ENCODE results near the gene NTSR2.

DNA sequence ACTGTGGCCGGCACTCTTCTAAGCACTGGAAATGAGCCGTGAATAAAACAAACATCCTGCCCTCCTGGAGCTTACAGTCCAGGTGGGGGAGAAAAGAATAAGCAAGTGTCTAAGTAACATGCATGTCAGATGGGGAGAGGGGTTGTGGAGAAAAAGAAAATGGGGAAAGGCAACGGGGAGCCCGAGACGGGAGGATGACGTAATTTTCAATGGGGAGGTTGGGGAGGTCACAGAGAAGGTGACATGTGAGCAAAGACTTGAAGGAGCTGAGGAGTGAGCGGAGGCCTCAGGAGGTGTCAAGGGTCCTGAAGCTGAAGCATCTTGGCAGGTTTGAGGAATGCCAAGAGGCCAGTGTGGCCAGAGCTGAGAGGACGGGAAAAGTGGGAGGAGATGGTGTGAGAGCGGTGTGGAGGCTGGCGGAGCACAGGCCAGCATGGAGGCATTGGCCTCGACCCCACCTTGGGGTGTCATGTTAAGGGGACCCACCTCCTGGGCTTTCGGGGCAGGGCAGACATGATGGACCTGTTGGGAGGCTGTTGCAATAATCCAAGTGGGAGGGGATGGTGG is 15.0 kb upstream of the NTSR2 start:
- TF ChIP-seq, protein P1, sequence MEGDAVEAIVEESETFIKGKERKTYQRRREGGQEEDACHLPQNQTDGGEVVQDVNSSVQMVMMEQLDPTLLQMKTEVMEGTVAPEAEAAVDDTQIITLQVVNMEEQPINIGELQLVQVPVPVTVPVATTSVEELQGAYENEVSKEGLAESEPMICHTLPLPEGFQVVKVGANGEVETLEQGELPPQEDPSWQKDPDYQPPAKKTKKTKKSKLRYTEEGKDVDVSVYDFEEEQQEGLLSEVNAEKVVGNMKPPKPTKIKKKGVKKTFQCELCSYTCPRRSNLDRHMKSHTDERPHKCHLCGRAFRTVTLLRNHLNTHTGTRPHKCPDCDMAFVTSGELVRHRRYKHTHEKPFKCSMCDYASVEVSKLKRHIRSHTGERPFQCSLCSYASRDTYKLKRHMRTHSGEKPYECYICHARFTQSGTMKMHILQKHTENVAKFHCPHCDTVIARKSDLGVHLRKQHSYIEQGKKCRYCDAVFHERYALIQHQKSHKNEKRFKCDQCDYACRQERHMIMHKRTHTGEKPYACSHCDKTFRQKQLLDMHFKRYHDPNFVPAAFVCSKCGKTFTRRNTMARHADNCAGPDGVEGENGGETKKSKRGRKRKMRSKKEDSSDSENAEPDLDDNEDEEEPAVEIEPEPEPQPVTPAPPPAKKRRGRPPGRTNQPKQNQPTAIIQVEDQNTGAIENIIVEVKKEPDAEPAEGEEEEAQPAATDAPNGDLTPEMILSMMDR (IDR thresholded peaks at IDR 0.05), result no peak
- no peak for TF ChIP-seq EP300 (IDR thresholded peaks at IDR 0.05)

Measured in ovary (tissue), 3 donors.